ENCODE measurements around the gene DMTF1.
A peak's percentile ranks its signal among the peaks of the same experiment; 100 is the strongest.

The DMTF1 gene

DNA sequence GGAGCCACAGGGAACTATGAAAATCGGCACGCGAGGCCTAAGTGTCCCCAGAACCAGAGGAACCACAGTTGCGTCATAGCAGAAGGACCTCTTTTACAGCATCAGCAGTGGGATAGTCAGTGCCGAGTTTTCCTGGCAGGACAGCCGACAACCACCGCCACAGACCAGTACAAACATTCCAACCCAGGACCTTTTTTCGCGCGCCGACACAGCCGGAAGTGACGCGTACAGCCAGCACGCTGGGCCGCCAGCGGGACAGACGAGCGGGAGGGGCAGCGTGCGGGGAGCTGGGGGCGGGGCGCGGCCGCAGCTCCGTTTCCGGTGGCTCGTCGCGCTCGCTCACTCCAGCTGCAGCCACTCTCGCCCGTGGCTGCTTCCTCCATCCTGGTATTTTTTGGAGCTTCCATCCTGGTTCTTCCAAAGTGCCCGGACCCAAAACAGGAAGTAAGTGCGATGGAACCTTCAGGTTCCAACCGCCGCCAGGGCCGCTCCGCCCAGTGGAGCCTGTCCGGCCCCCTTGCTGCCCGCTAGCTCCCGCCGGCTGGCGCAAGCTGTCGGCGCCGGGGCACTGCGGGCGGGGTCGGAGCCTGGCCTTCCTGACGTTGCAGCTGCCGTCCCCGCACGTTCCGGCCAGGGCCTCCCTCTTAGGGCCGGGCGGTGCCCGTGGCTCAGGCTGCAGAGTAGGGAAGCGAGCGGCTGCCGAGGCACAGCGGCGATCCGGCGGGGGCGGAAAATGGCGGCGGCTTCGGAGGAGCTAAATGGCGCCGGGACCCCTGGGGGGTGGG, at the start of gene DMTF1 (continued):
- TF ChIP-seq, protein P1, sequence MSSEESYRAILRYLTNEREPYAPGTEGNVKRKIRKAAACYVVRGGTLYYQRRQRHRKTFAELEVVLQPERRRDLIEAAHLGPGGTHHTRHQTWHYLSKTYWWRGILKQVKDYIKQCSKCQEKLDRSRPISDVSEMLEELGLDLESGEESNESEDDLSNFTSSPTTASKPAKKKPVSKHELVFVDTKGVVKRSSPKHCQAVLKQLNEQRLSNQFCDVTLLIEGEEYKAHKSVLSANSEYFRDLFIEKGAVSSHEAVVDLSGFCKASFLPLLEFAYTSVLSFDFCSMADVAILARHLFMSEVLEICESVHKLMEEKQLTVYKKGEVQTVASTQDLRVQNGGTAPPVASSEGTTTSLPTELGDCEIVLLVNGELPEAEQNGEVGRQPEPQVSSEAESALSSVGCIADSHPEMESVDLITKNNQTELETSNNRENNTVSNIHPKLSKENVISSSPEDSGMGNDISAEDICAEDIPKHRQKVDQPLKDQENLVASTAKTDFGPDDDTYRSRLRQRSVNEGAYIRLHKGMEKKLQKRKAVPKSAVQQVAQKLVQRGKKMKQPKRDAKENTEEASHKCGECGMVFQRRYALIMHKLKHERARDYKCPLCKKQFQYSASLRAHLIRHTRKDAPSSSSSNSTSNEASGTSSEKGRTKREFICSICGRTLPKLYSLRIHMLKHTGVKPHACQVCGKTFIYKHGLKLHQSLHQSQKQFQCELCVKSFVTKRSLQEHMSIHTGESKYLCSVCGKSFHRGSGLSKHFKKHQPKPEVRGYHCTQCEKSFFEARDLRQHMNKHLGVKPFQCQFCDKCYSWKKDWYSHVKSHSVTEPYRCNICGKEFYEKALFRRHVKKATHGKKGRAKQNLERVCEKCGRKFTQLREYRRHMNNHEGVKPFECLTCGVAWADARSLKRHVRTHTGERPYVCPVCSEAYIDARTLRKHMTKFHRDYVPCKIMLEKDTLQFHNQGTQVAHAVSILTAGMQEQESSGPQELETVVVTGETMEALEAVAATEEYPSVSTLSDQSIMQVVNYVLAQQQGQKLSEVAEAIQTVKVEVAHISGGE (tag by site-specific recombination; conservative IDR thresholded peaks at IDR 0.05; ENCODE audit: low read depth) = peak; percentile 87
- peak; percentile 85 for TF ChIP-seq ZBTB20 (tag by site-specific recombination; IDR thresholded peaks at IDR 0.05)
- TF ChIP-seq, protein P2, sequence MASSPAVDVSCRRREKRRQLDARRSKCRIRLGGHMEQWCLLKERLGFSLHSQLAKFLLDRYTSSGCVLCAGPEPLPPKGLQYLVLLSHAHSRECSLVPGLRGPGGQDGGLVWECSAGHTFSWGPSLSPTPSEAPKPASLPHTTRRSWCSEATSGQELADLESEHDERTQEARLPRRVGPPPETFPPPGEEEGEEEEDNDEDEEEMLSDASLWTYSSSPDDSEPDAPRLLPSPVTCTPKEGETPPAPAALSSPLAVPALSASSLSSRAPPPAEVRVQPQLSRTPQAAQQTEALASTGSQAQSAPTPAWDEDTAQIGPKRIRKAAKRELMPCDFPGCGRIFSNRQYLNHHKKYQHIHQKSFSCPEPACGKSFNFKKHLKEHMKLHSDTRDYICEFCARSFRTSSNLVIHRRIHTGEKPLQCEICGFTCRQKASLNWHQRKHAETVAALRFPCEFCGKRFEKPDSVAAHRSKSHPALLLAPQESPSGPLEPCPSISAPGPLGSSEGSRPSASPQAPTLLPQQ (tag by site-specific recombination; IDR thresholded peaks at IDR 0.05) = peak; percentile 54; the same call in 1 of the 2 replicates
- TF ChIP-seq SP2 (tag by site-specific recombination; IDR thresholded peaks at IDR 0.05) = peak; percentile 83
- TF ChIP-seq KLF9 (tag by site-specific recombination; IDR thresholded peaks at IDR 0.05; ENCODE audit: low read depth) = peak; percentile 51

DNA sequence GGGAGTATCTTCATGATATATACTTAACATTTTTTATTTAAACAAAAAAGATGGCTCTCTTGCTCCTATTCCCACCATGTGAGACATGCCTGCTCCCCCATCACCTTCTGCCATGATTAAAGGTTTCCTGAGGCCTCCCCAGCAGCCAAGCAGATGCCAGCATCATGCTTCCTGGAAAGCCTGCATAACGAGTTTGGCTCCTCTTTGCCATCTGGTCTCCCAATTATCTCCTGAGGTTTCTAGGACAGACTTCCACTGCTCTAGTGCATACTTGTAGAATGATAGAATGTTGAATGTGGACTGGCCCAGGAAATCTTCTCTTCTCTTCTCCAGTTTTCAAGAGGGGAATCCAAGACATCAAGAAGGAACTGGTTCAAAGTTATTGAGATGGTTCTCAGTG, 46.9 kb upstream of the DMTF1 start:
- no peaks in the 10 kb centered on the region for H3K36me3 ChIP-seq (ENCODE audit: control insufficient read depth in 2 of 2, insufficient read depth in 1 of 2, low read length in 2 of 2)
- no peaks in the 10 kb centered on the region for H3K9me3 ChIP-seq (ENCODE audit: control insufficient read depth, insufficient read depth, low read depth, low read length)
- ChIA-PET CTCF (no interaction called here), POLR2A (no interaction called here)
- H3K4me3 ChIP-seq (ENCODE audit: low read depth, low read length) = no peak overlapping the region
- TF ChIP-seq ZNF114 (tag by site-specific recombination; IDR thresholded peaks at IDR 0.05) = no peak
- no peaks in the 10 kb centered on the region for H3K4me1 ChIP-seq (ENCODE audit: control insufficient read depth, insufficient read depth, low read length)
- H3K27ac ChIP-seq (ENCODE audit: extremely low read depth, low read depth, low read length) = no peak overlapping the region

DNA sequence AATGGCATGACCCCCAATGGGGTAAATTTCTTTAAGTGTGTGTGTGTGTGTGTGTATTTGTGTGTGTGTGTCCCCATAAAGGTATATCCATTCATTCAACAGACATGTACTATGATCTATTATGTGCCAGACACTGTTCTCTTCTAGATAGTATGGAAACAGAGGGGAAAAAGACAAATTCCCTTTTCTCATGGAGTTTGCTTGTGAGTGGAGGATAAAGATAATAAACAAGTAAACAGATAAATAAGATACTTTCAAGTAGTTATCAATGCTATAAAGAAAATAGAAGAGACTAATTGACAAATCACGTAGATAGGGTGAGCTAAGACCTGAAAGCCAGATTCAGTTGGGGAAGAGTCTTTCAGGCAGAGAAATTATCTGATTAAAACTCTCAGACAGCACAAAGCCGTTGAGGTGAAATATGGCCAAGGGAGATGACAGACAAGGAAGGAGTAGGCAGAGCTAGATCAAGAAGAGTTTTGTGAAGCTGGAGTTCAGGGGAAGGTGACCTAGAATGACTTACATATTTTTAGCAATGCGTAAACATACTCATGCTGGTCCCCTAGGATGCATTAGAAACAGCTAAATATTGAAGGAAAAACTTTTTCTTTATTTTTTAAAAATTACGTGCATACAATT, 45.2 kb upstream of the DMTF1 start:
- no peaks in the 10 kb centered on the region for H3K9me3 ChIP-seq (ENCODE audit: control insufficient read depth, insufficient read depth, low read depth, low read length)
- H3K27ac ChIP-seq (ENCODE audit: extremely low read depth, low read depth, low read length) = no peak overlapping the region
- no peaks in the 10 kb centered on the region for H3K4me1 ChIP-seq (ENCODE audit: control insufficient read depth, insufficient read depth, low read length)
- no peaks in the 10 kb centered on the region for H3K36me3 ChIP-seq (ENCODE audit: control insufficient read depth in 2 of 2, insufficient read depth in 1 of 2, low read length in 2 of 2)
- ChIA-PET POLR2A (interaction anchor here (1.4 kb wide), 1 partner anchor 45 kb away, joined by 3 read pairs; the partner anchor contains the start of gene DMTF1), CTCF (no interaction called here)
- H3K4me3 ChIP-seq (ENCODE audit: low read depth, low read length) = no peak overlapping the region
- TF ChIP-seq ZNF423 (tag by site-specific recombination; IDR thresholded peaks at IDR 0.05) = no peak
- TF ChIP-seq ZNF585B (tag by site-specific recombination; IDR thresholded peaks at IDR 0.05) = no peak
- TF ChIP-seq, protein P3, sequence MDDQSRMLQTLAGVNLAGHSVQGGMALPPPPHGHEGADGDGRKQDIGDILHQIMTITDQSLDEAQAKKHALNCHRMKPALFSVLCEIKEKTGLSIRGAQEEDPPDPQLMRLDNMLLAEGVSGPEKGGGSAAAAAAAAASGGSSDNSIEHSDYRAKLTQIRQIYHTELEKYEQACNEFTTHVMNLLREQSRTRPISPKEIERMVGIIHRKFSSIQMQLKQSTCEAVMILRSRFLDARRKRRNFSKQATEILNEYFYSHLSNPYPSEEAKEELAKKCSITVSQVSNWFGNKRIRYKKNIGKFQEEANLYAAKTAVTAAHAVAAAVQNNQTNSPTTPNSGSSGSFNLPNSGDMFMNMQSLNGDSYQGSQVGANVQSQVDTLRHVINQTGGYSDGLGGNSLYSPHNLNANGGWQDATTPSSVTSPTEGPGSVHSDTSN (CRISPR knock-in tag; IDR thresholded peaks at IDR 0.05) = no peak
- TF ChIP-seq ZNF510 (tag by site-specific recombination; IDR thresholded peaks at IDR 0.05; ENCODE audit: insufficient replicate concordance) = no peak
- no peak for TF ChIP-seq ZNF677 (tag by site-specific recombination; IDR thresholded peaks at IDR 0.05)
- no peak for TF ChIP-seq ZBTB8A (tag by site-specific recombination; IDR thresholded peaks at IDR 0.05)
- no peak for TF ChIP-seq ZNF132 (tag by site-specific recombination; IDR thresholded peaks at IDR 0.05; ENCODE audit: borderline replicate concordance)
- no peak for TF ChIP-seq IKZF3 (tag by site-specific recombination; IDR thresholded peaks at IDR 0.05)
- TF ChIP-seq, protein P4, sequence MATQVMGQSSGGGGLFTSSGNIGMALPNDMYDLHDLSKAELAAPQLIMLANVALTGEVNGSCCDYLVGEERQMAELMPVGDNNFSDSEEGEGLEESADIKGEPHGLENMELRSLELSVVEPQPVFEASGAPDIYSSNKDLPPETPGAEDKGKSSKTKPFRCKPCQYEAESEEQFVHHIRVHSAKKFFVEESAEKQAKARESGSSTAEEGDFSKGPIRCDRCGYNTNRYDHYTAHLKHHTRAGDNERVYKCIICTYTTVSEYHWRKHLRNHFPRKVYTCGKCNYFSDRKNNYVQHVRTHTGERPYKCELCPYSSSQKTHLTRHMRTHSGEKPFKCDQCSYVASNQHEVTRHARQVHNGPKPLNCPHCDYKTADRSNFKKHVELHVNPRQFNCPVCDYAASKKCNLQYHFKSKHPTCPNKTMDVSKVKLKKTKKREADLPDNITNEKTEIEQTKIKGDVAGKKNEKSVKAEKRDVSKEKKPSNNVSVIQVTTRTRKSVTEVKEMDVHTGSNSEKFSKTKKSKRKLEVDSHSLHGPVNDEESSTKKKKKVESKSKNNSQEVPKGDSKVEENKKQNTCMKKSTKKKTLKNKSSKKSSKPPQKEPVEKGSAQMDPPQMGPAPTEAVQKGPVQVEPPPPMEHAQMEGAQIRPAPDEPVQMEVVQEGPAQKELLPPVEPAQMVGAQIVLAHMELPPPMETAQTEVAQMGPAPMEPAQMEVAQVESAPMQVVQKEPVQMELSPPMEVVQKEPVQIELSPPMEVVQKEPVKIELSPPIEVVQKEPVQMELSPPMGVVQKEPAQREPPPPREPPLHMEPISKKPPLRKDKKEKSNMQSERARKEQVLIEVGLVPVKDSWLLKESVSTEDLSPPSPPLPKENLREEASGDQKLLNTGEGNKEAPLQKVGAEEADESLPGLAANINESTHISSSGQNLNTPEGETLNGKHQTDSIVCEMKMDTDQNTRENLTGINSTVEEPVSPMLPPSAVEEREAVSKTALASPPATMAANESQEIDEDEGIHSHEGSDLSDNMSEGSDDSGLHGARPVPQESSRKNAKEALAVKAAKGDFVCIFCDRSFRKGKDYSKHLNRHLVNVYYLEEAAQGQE (tag by site-specific recombination; IDR thresholded peaks at IDR 0.05) = no peak
- no peak for TF ChIP-seq ZNF202 (tag by site-specific recombination; IDR thresholded peaks at IDR 0.05; ENCODE audit: borderline replicate concordance)
- no peak for TF ChIP-seq ZNF341 (tag by site-specific recombination; IDR thresholded peaks at IDR 0.05; ENCODE audit: low read depth)
- no peak for TF ChIP-seq TRIM28 (IDR thresholded peaks at IDR 0.05; ENCODE audit: borderline replicate concordance, low read length)
- no peak for TF ChIP-seq ZNF530 (tag by site-specific recombination; IDR thresholded peaks at IDR 0.05; ENCODE audit: low read depth)
- TF ChIP-seq OVOL3 (tag by site-specific recombination; IDR thresholded peaks at IDR 0.05) = no peak
- TF ChIP-seq ZNF311 (tag by site-specific recombination; IDR thresholded peaks at IDR 0.05; ENCODE audit: borderline replicate concordance) = no peak
- no peak for TF ChIP-seq ZNF211 (tag by site-specific recombination; IDR thresholded peaks at IDR 0.05; ENCODE audit: low read depth)

Measured in HEK293 (cell line).